ENCODE data around the gene POLR3A. TPM values are rescaled to one million over a fixed set of nuclear protein-coding genes. Genes with fewer than 3 reads are reported as not detected.

The POLR3A gene
- total and polyA plus RNA-seq, 2 of the 13 experiments (the other 11 are each of a cell fraction or from before 2014, with no cell fraction given) = 13.6 to 19.2 TPM

- TF ChIP-seq, protein P1, sequence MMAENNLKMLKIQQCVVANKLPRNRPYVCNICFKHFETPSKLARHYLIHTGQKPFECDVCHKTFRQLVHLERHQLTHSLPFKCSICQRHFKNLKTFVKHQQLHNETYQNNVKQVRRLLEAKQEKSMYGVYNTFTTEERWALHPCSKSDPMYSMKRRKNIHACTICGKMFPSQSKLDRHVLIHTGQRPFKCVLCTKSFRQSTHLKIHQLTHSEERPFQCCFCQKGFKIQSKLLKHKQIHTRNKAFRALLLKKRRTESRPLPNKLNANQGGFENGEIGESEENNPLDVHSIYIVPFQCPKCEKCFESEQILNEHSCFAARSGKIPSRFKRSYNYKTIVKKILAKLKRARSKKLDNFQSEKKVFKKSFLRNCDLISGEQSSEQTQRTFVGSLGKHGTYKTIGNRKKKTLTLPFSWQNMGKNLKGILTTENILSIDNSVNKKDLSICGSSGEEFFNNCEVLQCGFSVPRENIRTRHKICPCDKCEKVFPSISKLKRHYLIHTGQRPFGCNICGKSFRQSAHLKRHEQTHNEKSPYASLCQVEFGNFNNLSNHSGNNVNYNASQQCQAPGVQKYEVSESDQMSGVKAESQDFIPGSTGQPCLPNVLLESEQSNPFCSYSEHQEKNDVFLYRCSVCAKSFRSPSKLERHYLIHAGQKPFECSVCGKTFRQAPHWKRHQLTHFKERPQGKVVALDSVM (CRISPR knock-in tag; IDR thresholded peaks at IDR 0.05) = no peak
- TF ChIP-seq ZSCAN9 (CRISPR knock-in tag; IDR thresholded peaks at IDR 0.05; ENCODE audit: borderline replicate concordance) (0 out of 2 replicates have a peak, but pooled peaks have one; percentile 16), ATF1 (CRISPR knock-in tag; IDR thresholded peaks at IDR 0.05) (peak; percentile 60; the same call in 1 of the 2 replicates), RARG (CRISPR knock-in tag; IDR thresholded peaks at IDR 0.05; ENCODE audit: low read depth) (no peak), SIN3A (IDR thresholded peaks at IDR 0.05; ENCODE audit: borderline replicate concordance, low read depth, low read length) (no peak), ZSCAN5A (CRISPR knock-in tag; IDR thresholded peaks at IDR 0.05; ENCODE audit: borderline replicate concordance) (no peak), KAT8 (CRISPR knock-in tag; IDR thresholded peaks at IDR 0.05) (no peak), TARDBP (CRISPR knock-in tag; IDR thresholded peaks at IDR 0.05) (no peak), USF2 (IDR thresholded peaks at IDR 0.05; ENCODE audit: low read depth, low read length) (no peak), USF2 (CRISPR knock-in tag; IDR thresholded peaks at IDR 0.05; ENCODE audit: borderline replicate concordance) (no peak), CHD4 (IDR thresholded peaks at IDR 0.05; ENCODE audit: borderline replicate concordance, low read length) (0 out of 2 replicates have a peak, but pooled peaks have one; percentile 0), GABPA (IDR thresholded peaks at IDR 0.05; ENCODE audit: low read depth, low read length) (no peak), GABPA (CRISPR knock-in tag; IDR thresholded peaks at IDR 0.05; ENCODE audit: low read depth) (no peak), ZNF441 (CRISPR knock-in tag; IDR thresholded peaks at IDR 0.05; ENCODE audit: borderline replicate concordance) (no peak), ZNF225 (CRISPR knock-in tag; IDR thresholded peaks at IDR 0.05) (no peak), ZFY (CRISPR knock-in tag; IDR thresholded peaks at IDR 0.05) (no peak), ARID2 (CRISPR knock-in tag; IDR thresholded peaks at IDR 0.05; ENCODE audit: borderline replicate concordance) (no peak), ZNF276 (CRISPR knock-in tag; IDR thresholded peaks at IDR 0.05; ENCODE audit: low read depth) (no peak), ZGPAT (CRISPR knock-in tag; IDR thresholded peaks at IDR 0.05) (no peak), TMF1 (CRISPR knock-in tag; IDR thresholded peaks at IDR 0.05; ENCODE audit: low read depth) (no peak), GLI4 (CRISPR knock-in tag; IDR thresholded peaks at IDR 0.05; ENCODE audit: borderline replicate concordance) (0 out of 2 replicates have a peak, but pooled peaks have one; percentile 6), PHF21A (CRISPR knock-in tag; IDR thresholded peaks at IDR 0.05) (no peak; the same call in 1 of the 2 replicates)
- TF ChIP-seq, protein P2, sequence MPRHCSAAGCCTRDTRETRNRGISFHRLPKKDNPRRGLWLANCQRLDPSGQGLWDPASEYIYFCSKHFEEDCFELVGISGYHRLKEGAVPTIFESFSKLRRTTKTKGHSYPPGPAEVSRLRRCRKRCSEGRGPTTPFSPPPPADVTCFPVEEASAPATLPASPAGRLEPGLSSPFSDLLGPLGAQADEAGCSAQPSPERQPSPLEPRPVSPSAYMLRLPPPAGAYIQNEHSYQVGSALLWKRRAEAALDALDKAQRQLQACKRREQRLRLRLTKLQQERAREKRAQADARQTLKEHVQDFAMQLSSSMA (CRISPR knock-in tag; IDR thresholded peaks at IDR 0.05) = no peak
These were observed 4.0 kb upstream of the POLR3A start (continued) for GRCh38 chr10:78033387-78033636.
